ENCODE data around the gene RTP5.
"Not testable (repeated sequence)": the region's sequence is repeated elsewhere in the genome, so short reads cannot be mapped to it uniquely, and the experiment has no call there.

Gene RTP5

DNA sequence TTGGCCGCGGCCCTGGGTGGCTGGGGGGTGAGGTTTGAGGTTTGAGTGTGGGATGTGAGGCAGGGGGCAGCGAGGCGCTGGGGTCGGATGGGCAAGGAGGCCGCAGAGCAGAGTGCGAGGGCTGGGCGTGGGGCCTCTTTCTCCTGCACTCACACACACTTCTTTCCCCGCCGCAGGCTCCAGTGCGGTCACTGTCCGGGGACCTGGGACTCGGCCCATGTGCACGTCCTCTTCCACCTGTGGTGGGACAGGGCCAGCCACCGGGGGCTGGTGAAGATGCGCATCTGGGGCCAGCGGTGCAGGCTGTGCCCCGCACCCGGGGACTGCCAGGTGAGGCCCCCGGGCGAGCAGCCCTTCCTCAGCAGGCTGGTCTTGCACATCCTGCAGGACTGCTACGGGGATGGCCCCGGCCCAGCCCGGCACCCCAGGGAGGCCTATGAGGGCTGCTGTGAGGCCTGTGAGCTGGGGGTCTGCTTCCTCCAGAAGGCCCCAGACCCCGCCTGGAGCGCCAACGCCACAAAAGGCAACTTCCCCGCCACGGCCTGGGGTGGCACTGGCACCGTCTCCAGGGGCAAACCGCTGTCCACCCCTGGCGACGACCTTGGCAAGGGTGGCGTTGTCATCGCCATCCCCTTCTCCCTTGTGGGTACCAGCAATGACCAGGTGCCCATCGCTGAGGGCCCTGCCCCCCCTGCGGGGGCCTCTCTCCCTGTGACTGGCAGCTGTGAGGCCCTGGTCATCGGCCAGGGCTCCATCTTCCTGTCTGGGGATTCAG lies 2.2 kb downstream of the RTP5 start:
- no peak for DNase-seq

GRCh38 chr2:241872313-241872642 lies 2.7 kb downstream of the RTP5 start:
- no peak for DNase-seq

- DNase-seq = no peak
Measured at GRCh38 chr2:241873081-241873802, 3.7 kb downstream of the RTP5 start.

- DNase-seq = no peak
Measured at GRCh38 chr2:241873803-241874110, 4.2 kb downstream of the RTP5 start.

DNA sequence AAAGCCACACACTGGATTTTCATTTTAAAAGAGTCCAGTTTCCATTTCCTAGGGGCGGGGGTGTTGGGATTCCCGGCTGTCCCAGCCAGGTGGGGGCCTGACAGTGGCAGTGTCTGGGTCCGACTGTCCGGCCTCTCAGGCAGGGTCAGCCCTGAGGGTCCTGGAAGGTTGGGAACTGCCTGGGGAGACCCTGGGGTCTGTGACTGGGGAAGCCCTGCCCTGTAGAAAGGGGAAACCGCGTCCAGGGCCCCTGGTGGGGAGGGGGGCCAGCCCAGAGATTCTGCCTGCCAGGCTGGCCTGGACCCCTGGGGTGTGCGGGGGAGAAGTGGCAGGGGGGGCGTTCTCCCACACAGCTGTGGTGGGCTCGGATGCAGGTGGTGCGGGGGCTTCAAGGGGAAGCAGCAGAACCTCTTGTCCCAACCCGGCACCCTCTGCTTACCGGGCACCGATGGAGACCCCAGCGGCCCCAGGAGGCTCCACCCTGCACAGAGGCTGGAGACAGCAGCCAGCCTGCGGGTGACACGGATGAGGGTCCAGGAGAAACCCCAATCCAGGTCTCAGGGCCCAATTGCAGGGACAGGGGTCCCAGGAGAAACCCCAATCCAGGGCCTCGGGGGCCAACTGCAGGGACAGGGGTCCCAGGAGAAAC lies 4.9 kb downstream of the RTP5 start:
- DNase-seq = no peak

GRCh38 chr2:241875754-241876527 lies 6.4 kb downstream of the RTP5 start:
- not testable (repeated sequence) for DNase-seq

GRCh38 chr2:241876528-241877196 lies 7.1 kb downstream of the RTP5 start:
- no peak for DNase-seq

DNA sequence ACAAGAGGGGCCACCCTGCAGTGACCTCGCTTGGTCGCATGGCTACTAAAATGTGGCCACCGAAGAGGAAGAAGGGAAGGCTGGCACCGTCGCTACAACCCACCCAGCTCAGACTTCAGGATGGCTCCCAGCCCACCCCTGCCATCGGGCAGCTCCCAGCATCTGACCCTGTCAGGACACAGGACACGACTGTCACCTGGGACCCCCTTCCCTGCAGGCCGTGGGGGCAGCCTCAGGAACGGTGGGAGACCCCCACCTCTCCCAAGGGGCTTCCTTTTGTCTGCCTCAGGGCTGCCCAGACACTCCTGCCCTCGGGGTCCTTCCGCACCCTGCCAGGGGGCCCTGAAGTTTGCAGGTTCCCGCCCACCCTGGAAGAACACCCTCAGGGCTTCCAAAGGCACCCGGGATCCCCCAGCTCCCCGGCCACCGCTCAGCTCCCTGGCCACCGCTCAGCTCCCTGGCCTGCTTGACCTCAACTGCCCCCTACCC lies 7.7 kb downstream of the RTP5 start:
- DNase-seq = no peak

GRCh38 chr2:241877989-241878970 lies 8.8 kb downstream of the RTP5 start:
- DNase-seq = peak; percentile 82

DNA sequence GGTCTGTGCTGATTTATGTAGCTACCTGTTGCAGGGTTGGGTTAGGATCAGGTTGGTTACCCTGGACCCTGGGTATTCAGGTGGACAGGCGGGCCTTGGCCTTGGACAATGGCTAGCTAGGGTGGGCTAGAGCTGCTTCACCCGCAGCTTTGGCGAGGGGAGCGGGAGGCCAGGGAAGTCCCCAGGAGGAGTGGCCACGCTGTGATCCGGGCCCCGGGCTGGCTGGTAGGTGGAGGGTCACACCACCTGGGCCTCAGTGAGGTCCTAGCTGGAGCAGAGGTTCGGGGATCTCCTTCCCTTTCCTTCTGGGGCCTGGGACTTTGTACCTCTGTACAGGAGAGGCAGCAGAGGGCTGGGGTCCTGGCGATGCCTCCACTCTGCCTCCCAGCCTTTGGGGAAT lies 9.8 kb downstream of the RTP5 start:
- no peak for DNase-seq

DNA sequence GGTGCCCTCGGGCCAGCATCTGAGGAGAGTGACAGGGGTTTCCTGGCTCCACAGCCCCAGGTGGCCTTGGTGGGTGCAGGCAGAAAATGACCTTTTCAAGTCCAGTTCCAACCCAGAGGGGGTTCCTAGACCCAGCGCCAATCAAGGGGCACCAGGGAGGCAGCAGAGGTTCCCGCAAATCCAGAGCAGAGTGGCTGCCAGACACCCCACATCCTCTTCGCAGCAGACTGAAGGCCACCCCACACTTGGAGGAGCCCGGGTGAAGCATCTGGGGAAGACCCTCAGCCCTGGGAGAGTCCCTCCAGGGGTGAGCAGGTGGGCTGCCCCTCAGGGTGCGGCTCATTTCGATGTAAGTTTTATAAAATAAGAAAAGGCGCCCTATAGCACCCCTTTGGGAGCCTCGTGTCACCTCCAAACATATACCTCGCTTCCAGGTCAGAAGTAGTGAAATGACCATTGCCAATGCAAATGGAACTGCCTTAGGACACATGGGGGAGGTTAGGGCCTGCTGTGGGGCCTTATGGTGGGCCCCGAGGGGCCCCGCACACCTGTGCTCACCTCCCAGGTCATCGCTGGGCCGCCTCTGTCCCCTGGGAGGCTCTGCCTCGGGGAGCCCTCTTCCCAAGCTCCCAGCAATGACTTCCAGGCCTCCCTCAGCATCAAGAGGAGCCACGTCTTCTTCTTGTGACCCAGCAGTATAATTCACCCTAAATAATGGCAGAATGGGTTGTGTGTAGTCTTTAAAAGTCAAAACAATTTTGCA lies 11.0 kb downstream of the RTP5 start:
- DNase-seq = no peak

- peak; percentile 83 for DNase-seq
Measured at GRCh38 chr2:241882091-241882625, 12.6 kb downstream of the RTP5 start.

DNA sequence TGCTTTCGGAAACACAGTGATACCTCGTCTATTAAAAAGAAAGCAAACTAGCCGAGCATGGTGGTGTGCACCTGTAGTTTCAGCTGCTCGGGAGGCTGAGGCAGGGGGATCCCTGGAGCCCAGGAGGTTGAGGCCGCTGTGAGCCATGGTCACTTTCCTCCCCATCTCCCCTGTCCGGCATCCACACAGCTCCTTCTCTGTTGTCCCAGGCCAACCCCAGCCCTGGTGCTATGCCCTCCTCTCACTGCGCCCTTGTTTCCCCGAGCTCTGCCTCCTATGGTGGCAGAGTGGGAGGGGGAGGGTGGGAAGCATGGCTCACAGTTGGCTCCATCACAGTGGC lies 15.4 kb downstream of the RTP5 start:
- DNase-seq = no peak

DNA sequence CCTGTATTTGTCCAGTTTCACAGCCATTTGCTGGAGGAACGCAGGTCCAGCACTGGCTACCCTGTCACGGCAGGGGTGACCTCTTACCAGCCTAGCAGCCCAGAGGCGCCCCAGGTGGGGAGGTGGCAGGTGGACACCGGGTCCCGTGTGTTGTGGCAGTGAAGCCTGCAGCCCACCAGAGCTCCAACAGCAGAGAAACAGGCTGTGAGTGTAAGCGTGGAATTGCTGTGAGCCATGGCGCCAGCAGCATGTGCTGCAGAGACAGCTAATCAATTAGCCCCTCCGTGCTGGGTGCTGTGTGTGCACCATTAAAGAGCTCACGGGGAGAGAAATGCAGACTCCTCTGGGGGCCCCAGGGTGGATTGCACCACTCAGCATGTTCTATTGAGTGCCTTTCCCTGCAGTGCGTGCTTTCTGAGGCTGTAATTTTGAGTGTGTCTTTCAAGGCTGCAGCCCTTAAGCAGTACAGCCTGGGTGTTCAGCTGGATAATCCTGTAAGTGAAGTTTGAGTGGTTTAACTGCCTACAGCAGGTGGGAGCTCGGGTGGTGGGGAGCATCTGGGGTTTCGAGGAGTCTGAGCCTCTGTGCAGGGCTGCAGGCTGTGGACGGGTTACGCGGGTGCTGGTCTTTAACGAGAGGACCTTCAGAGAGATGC lies 15.9 kb downstream of the RTP5 start:
- no peak for DNase-seq

DNA sequence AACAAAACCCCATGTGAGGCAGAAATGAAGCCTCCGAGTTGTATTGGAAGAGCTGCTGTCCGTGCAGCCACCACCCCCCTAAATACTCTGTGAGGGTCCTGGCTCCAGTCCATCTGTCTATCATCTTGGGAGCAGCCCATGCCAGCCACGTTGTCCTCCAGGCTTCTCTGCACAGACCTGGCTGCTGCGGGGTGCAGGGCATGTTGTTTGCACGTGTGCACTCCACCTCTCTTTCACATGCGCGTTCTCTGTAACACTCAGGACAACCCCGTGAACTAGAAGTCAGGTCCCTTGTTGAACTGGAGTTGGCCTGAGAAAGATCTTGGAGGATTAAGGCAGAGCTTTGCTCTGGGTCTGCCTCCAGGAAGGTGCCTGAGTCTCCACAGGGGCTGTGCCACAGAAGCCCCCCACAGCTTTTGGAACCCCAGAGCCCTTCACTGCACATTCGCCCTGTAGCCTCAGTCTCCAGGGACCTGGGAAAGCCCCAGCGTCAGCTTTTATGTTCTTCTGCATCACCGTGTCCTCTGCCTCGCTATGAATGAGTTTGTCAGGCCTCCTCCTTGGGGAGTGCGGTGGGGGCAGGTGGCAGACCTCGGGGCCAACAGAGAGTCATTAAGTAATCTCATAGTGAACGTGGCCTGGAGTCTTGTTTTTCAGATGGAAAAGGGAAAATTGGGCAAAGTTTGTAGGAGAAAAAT lies 16.6 kb downstream of the RTP5 start:
- no peak for DNase-seq

- no peak for DNase-seq
Measured at GRCh38 chr2:241886840-241887447, 17.4 kb downstream of the RTP5 start.

- no peak for DNase-seq
Measured at GRCh38 chr2:241887806-241888522, 18.4 kb downstream of the RTP5 start.

GRCh38 chr2:241888641-241889040 lies 19.1 kb downstream of the RTP5 start:
- DNase-seq = no peak
